NCI-H1417 treated with DMSO at 0.1 percent for 48 hours (cell line): ENCODE results near the gene HELZ.
"Not testable (repeated sequence)": the region's sequence is repeated elsewhere in the genome, so short reads cannot be mapped to it uniquely, and the experiment has no call there.

ENCODE experiments used
- DNase-seq: peaks from one replicate; lab custom pipeline; 2025; lab: John Stamatoyannopoulos, UW

HELZ gene

GRCh38 chr17:67265436-67266019 lies 20.5 kb upstream of the HELZ start:
- DNase-seq = no peak

GRCh38 chr17:67262435-67263117 lies 17.6 kb upstream of the HELZ start:
- DNase-seq = no peak

DNA sequence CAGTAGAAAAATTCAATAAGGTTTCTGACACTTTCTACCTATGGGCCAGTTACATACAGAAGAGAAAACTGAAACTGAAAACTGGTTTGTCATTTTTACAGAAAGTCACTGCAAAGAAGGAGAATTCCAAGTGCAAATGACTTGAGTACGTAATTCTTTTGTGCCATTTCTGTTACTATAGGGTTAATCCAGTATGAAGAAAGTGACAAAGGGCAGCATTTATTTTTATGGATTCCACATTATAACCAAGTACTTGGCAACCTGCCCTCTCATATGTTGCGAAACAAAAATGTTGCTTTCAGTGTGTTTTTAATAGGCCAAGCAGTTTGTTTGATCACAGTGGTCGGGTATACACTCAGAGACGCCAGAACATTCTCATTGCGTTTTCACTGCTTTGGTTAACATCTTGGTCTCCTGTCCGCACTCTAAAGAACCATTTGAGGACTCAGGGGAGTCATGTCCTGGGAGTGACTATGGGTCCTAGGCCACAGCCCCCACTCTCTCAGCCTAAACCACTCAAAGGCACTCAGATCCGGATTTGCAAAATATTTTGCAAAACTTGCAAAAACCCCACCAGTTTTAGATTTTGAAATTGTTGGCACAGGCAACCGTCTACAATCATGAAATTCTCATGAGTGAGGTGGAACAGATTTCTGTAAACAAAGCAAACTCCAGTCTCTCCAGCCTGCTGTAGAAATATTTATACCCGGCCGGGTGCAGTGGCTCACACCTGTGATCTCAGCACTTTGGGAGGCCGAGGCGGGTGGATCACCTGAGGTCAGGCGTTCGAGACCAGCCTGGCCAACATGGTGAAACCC lies 15.4 kb upstream of the HELZ start:
- no peak for DNase-seq

GRCh38 chr17:67258821-67259468 lies 13.9 kb upstream of the HELZ start:
- no peak for DNase-seq

- DNase-seq = no peak
These were observed 11.2 kb upstream of the HELZ start for GRCh38 chr17:67256075-67256732.

- DNase-seq = no peak
These were observed 8.4 kb upstream of the HELZ start for GRCh38 chr17:67253384-67253783.

- DNase-seq = not testable (repeated sequence)
These were observed 6.6 kb upstream of the HELZ start for GRCh38 chr17:67251586-67251985.

DNA sequence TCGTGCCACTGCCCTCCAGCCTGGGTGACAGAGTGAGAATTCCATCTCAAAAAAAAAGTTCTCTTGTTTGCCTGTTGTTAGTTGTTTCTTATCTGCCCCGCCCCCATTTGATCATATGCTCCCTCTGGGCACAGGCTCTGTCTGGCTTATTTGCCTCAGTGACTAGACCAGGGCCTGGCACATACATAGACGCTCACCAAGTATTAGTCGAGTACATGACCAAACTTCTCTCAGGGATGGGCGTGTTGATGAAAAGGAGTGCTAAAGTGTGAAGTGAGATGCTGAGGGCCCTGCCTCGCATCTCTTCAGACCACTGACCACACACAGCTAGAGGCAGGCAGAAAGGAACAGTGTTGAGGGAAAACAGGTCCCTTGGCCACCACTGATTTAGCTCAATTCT lies 3.3 kb upstream of the HELZ start:
- DNase-seq = no peak

GRCh38 chr17:67247416-67247900 lies 2.5 kb upstream of the HELZ start:
- DNase-seq = no peak

GRCh38 chr17:67246653-67247415 lies 1.8 kb upstream of the HELZ start:
- no peak for DNase-seq

DNA sequence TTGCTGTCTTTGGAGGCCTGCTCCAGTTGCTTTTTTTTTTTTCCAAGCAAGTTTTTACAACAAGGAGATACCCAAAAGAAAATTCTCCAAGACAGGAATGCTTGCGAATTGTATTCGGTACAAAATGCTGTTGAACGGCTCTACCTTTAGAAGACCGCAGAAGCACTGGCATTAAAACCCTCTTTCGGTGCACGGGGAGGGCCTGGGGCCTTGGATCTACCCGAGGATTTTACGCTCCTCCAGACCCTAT lies 1.3 kb upstream of the HELZ start:
- no peak for DNase-seq

- no peak for DNase-seq
These were observed 852 bp upstream of the HELZ start for GRCh38 chr17:67245694-67246402.

GRCh38 chr17:67244431-67245072 lies 444 bp downstream of the HELZ start:
- DNase-seq = no peak

DNA sequence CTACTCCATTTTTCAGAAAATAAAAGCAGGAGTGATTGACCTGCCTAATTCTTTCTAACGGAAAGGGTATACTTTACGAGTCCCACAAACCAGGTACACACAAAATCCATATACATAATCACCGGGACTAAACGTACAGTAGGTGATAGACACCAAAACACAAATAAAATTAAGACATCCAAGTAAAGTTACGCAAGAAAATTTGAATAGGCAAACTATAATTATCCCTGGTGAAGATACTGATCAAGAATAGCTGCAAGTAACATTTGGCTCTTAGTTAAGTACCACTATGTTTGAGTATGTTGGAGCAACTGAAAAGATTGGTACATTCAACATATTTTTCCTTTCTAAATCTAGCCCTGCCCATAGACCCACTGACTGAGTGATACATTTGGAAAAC lies 1.7 kb downstream of the HELZ start:
- no peak for DNase-seq

DNA sequence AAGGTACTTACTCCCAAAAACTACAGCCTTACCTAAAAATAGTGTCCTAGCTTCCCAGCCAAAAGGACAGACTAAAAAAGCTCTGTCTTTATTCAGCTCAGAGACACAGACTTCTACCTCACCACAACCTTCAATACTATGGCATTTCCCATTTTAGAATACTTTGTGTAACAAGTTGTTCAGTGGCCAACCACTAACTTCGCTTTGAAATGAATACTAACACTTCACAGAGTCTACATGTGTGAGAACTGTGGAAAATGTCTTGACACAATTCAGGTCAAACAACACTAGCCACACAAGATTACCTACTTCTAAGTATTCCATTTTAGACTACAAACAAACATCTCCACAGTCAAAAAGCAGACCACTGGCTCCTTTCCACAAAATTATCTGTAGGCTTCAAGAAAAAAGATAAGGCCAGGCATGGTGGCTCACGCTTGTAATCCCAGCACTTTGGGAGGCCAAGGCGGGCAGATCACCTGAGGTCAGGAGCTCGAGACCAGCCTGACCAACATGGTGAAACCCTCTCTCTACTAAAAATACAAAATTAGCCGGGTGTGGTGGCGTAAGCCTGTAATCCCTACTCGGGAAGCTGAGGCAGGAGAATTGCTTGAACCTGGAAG lies 3.2 kb downstream of the HELZ start:
- DNase-seq = no peak

- no peak for DNase-seq
These were observed 5.4 kb downstream of the HELZ start for GRCh38 chr17:67239597-67239996.

GRCh38 chr17:67238991-67239390 lies 6.0 kb downstream of the HELZ start:
- DNase-seq = no peak

DNA sequence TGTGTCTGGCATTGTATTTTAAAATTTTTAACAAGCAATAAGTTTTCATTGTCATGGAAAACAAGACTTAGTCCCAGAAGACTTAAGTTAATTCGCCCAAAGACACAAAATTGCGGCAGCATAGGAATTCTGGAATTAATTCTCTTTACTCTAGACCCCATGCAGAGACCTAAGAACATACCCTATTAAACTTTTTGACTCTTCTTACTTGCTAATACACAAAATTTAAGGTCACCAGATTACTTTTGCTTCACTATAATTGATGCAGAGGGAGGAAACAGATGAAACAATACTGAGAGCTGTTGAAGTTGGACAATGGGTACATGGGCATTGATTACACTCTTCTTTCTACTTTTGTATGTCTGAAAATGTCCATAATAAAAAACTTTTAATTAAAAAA lies 12.6 kb downstream of the HELZ start:
- no peak for DNase-seq

- no peak for DNase-seq
These were observed 15.7 kb downstream of the HELZ start for GRCh38 chr17:67229109-67229955.
